GM12878 (cell line): ENCODE measurements around the gene RAP1GAP. TPM values are rescaled to one million over a fixed set of nuclear protein-coding genes. Genes with fewer than 3 reads are reported as not detected.

Experiments
- ATAC-seq: fragments of 200-7000 bp; cut with Tn5 transposase; 3 replicates; pipeline ENCODE4 v1.9.1; 2020; ENCODE audit warnings: mild to moderate bottlenecking, moderate library complexity
- BruUV-seq: library from RNA; stranded (reverse); fragments of 400-500 nt; replicated peaks from 2 replicates; lab custom pipeline; 2021; lab: Mats Ljungman, UMichigan
- CTCF ChIA-PET: fragments of 300-600 bp; sonication (Branson Sonifier 250); formaldehyde crosslinking; extraction: SDS; loops from one replicate; lab custom pipeline; 2021; ENCODE audit warnings: inconsistent platforms; lab: Yijun Ruan, JAX
- POLR2A ChIA-PET: fragments of 350-600 bp; formaldehyde crosslinking; extraction: SDS; loops from one replicate; lab custom pipeline; 2021; ENCODE audit warnings: inconsistent platforms; lab: Charles Lee
- RAD21 ChIA-PET: fragments of 300-600 bp; sonication (Branson Sonifier 250); formaldehyde crosslinking; loops from one replicate; lab custom pipeline; 2023; ENCODE audit warnings: antibody characterized with exemption; ENCODE audit not compliant: unreplicated experiment; lab: Charles Lee
- SMC1A ChIA-PET: fragments of 300-600 bp; sonication (Branson Sonifier 250); formaldehyde crosslinking; loops from one replicate; lab custom pipeline; 2023; ENCODE audit not compliant: unreplicated experiment, uncharacterized antibody; lab: Charles Lee
- DNase-seq: peaks from one replicate; pipeline ENCODE4 v3.0.0-alpha.2; 2011; ENCODE audit warnings: low read depth, low spot score
- FAIRE-seq: peaks from 3 replicates; lab custom pipeline; 2011; peaks lifted over from hg19 to GRCh38; lab: Jason Lieb, UNC
- H2AFZ ChIP-seq: 2 replicates; pipeline ENCODE4 v1.6.0; 2011; ENCODE audit warnings: low read depth, low read length, control low read depth; ENCODE audit not compliant: control insufficient read depth
- H3K27ac ChIP-seq: 2 replicates; pipeline ENCODE4 v1.5.1; 2011; ENCODE audit warnings: control low read depth; ENCODE audit not compliant: control insufficient read depth, insufficient read depth
- H3K27me3 ChIP-seq, 2 experiments: replicated peaks in 1 of 2; 2 replicates each; pipeline versions ENCODE4 v1.6.0 to v1.6.1; 2011; ENCODE audit warnings: low read length in 1 of 2; ENCODE audit not compliant: control insufficient read depth in 2 of 2, insufficient read depth in 2 of 2
- H3K36me3 ChIP-seq, 2 experiments: 2 replicates each; pipeline ENCODE4 v1.5.1; 2011; ENCODE audit warnings: low read length in 1 of 2; ENCODE audit not compliant: control insufficient read depth in 2 of 2, insufficient read depth in 2 of 2
- H3K4me1 ChIP-seq: 2 replicates; pipeline ENCODE4 v1.6.1; 2011; ENCODE audit warnings: mild to moderate bottlenecking, low read length, moderate library complexity, mixed read lengths; ENCODE audit not compliant: control insufficient read depth, insufficient read depth
- H3K4me2 ChIP-seq: 2 replicates; pipeline ENCODE4 v1.6.0; 2011; ENCODE audit warnings: control low read depth; ENCODE audit not compliant: control insufficient read depth, insufficient read depth
- H3K4me3 ChIP-seq: fragments of 200-600 bp; sonication (generic); 2 replicates; pipeline ENCODE4 v1.5.1; 2016
- H3K79me2 ChIP-seq: 2 replicates; pipeline ENCODE4 v1.6.0; 2011; ENCODE audit warnings: low read length; ENCODE audit not compliant: control insufficient read depth, insufficient read depth
- H3K9ac ChIP-seq: 2 replicates; pipeline ENCODE4 v1.8.0; 2011; ENCODE audit warnings: low read length, control low read depth, mixed read lengths; ENCODE audit not compliant: control insufficient read depth, insufficient read depth
- H3K9me3 ChIP-seq: replicated peaks from 3 replicates; pipeline ENCODE4 v1.5.1; 2011; ENCODE audit warnings: mild to moderate bottlenecking, low read length; ENCODE audit not compliant: control insufficient read depth, insufficient read depth
- H4K20me1 ChIP-seq: 2 replicates; pipeline ENCODE4 v1.6.0; 2011; ENCODE audit not compliant: control insufficient read depth, insufficient read depth
- BCL11A ChIP-seq: IDR thresholded peaks from 2 replicates; pipeline ENCODE4 v1.6.1; 2011; ENCODE audit warnings: low read depth, low read length
- CHD4 ChIP-seq: fragments of 200-600 bp; sonication (generic); IDR thresholded peaks from 2 replicates; pipeline ENCODE4 v1.6.1; 2016; ENCODE audit warnings: mild to moderate bottlenecking
- DPF2 ChIP-seq: fragments of 450-650 bp; IDR thresholded peaks from 2 replicates; pipeline ENCODE4 v1.6.1; 2017; ENCODE audit warnings: mild to moderate bottlenecking
- FOXM1 ChIP-seq: IDR thresholded peaks from 2 replicates; pipeline ENCODE4 v1.6.1; 2012; ENCODE audit warnings: low read depth, mild to moderate bottlenecking, inconsistent platforms, low read length, moderate library complexity
- MEF2A ChIP-seq: IDR thresholded peaks from 2 replicates; pipeline ENCODE4 v1.6.1; 2011; ENCODE audit warnings: low read depth, mild to moderate bottlenecking, low read length, moderate library complexity; ENCODE audit not compliant: insufficient read depth
- MTA3 ChIP-seq: IDR thresholded peaks from 2 replicates; pipeline ENCODE4 v1.6.1; 2012; ENCODE audit warnings: low read length, inconsistent platforms, borderline replicate concordance
- MXI1 ChIP-seq: fragments of 150-350 bp; IDR thresholded peaks from 2 replicates; pipeline ENCODE4 v1.6.1; 2011; ENCODE audit warnings: low read depth, mild to moderate bottlenecking, inconsistent platforms, low read length, improper control_type of control experiment
- MYB ChIP-seq: fragments of 150-350 bp; IDR thresholded peaks from 2 replicates; pipeline ENCODE4 v1.6.1; 2014; ENCODE audit warnings: mild to moderate bottlenecking, low read depth, low read length, borderline replicate concordance
- RAD21 ChIP-seq: IDR thresholded peaks from 2 replicates; pipeline ENCODE4 v1.6.1; 2011; ENCODE audit warnings: mild to moderate bottlenecking, low read depth, low read length, moderate library complexity; ENCODE audit not compliant: insufficient read depth
- RAD51 ChIP-seq: fragments of 450-650 bp; IDR thresholded peaks from 2 replicates; pipeline ENCODE4 v1.6.1; 2016; ENCODE audit warnings: moderate library complexity, mild to moderate bottlenecking, inconsistent platforms
- SIX5 ChIP-seq: IDR thresholded peaks from 2 replicates; pipeline ENCODE4 v1.6.1; 2011; ENCODE audit warnings: mild to moderate bottlenecking, low read depth, low read length, moderate library complexity; ENCODE audit not compliant: severe bottlenecking
- SMAD5 ChIP-seq: IDR thresholded peaks from 2 replicates; pipeline ENCODE4 v1.6.1; 2016; ENCODE audit warnings: antibody characterized with exemption, low read depth
- TAF1 ChIP-seq: IDR thresholded peaks from 2 replicates; pipeline ENCODE4 v1.6.1; 2011; ENCODE audit warnings: mild to moderate bottlenecking, low read depth, low read length, borderline replicate concordance
- YY1 ChIP-seq: IDR thresholded peaks from 2 replicates; pipeline ENCODE4 v1.6.1; 2011; ENCODE audit warnings: low read depth, mild to moderate bottlenecking, low read length
- WGBS: methylation state at CpG from one replicate; pipeline ENCODE4 v1.1.6; 2016; ENCODE audit warnings: low lambda C conversion rate; ENCODE audit not compliant: insufficient replicate concordance, insufficient coverage; ENCODE audit errors: missing lambda C conversion rate; 5-methylcytosine and 5-hydroxymethylcytosine counted together
- in situ Hi-C: fragments of 300-500 bp; cut with MboI; formaldehyde crosslinking; loops from 9 replicates; pipeline ENCODE4 v1.14.3; 2018; ENCODE audit warnings: mixed read lengths
- intact Hi-C: fragments of 100-400 bp; cut with micrococcal nuclease; formaldehyde crosslinking; loops from one replicate; pipeline ENCODE4 v1.14.2; 2022; ENCODE audit not compliant: unreplicated experiment
- polyA plus RNA-seq, 11 experiments: library from polyadenylated mRNA; depleted of rRNA in 4 of 11; unstranded in 6 of 11; stranded (reverse) in 5 of 11; fragments of >200 nt; fragmentation: Nextera tagmentation in 4 of 11; fragmentation: Illumina TruSeq in 1 of 11; extraction: Ambion mirVana in 4 of 11; extraction: Trizol in 1 of 11; gene quantifications; 1 replicate in 1 of 11; 2 replicates in 10 of 11; pipeline versions ENCODE4 v1.2.1 to v1.2.3, GENCODE V29; 2011 to 2016; ENCODE audit warnings: inconsistent platforms in 2 of 11, missing spikeins in 2 of 11, low read depth in 1 of 11
- total RNA-seq, 4 experiments: library from RNA; depleted of rRNA in 3 of 4; stranded (reverse); fragments of >200 nt in 3 of 4; fragmentation: Illumina TruSeq in 1 of 4; extraction: Trizol in 1 of 4; gene quantifications; 2 replicates each; pipeline versions ENCODE4 v1.2.1 to v1.2.3, GENCODE V29; 2013 to 2021
- TF ChIP-seq, protein P1 (sequence below): IDR thresholded peaks from 2 replicates; pipeline ENCODE4 v1.6.1; 2011; ENCODE audit warnings: mild to moderate bottlenecking, low read depth, low read length, moderate library complexity; ENCODE audit not compliant: insufficient replicate concordance
- TF ChIP-seq, protein P2 (sequence below): IDR thresholded peaks from 2 replicates; pipeline ENCODE4 v1.6.1; 2012; ENCODE audit warnings: low read length, inconsistent platforms
- TF ChIP-seq, protein P3 (sequence below): IDR thresholded peaks from 2 replicates; pipeline ENCODE4 v1.6.1; 2012; ENCODE audit warnings: low read depth, low read length, improper control_type of control experiment
- TF ChIP-seq, protein P4 (sequence below): fragments of 450-650 bp; IDR thresholded peaks from 2 replicates; pipeline ENCODE4 v1.6.1; 2016; ENCODE audit warnings: mild to moderate bottlenecking
- TF ChIP-seq, protein P5 (sequence below): fragments of 450-650 bp; IDR thresholded peaks from 2 replicates; pipeline ENCODE4 v1.6.1; 2016; ENCODE audit warnings: mild to moderate bottlenecking

RAP1GAP gene
- total and polyA plus RNA-seq, 10 of the 15 experiments (the other 5 are each of a cell fraction or from before 2014, with no cell fraction given): 0.04 to 0.96 (median 0.09) TPM; not detected in 3

DNA sequence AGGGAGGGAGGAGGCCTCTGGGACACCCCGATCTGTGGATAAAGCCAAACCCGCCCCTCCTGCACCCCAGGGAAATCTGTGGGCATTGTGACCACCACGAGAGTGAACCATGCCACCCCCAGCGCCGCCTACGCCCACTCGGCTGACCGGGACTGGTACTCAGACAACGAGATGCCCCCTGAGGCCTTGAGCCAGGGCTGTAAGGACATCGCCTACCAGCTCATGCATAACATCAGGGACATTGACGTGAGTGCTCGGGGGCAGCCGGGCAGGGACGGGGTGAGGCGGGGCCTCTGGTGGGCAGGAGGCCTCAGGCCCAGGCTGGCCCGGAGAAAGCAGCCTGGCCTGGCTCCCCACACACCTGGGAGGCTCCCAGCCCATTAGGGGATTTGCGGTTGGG lies 105.2 kb downstream of the RAP1GAP start (continued):
- TF ChIP-seq RAD21 (no peak), FOXM1 (no peak), MYB (no peak)
- TF ChIP-seq, protein P1, sequence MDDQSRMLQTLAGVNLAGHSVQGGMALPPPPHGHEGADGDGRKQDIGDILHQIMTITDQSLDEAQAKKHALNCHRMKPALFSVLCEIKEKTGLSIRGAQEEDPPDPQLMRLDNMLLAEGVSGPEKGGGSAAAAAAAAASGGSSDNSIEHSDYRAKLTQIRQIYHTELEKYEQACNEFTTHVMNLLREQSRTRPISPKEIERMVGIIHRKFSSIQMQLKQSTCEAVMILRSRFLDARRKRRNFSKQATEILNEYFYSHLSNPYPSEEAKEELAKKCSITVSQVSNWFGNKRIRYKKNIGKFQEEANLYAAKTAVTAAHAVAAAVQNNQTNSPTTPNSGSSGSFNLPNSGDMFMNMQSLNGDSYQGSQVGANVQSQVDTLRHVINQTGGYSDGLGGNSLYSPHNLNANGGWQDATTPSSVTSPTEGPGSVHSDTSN: no peak

DNA sequence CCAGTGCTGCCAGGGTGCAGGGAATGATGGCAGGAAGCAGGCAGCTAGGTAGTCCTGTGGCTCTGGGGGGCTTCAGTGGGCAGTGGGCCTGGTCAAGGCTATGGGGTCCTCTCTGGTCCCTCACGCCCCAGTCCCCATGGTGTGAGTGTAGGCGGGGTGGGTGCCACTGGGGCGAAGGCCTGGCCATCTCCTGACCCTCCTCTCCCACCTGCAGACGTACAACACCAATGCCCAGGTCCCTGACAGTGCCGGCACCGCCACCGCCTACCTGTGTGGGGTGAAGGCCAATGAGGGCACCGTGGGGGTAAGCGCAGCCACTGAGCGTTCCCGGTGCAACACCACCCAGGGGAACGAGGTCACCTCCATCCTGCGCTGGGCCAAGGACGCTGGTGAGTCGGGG lies 106.3 kb downstream of the RAP1GAP start:
- FAIRE-seq (no peak), ATAC-seq (no peak), DNase-seq (no peak)
- no peaks in the 10 kb centered on the region; a peak in 1 of 4 replicates for H3K27me3 ChIP-seq
- H3K27ac ChIP-seq: no peak overlapping the region
- no peaks in the 10 kb centered on the region for H3K79me2 ChIP-seq
- H3K36me3 ChIP-seq: no peaks in the 10 kb centered on the region
- no peaks in the 10 kb centered on the region for H4K20me1 ChIP-seq
- ChIA-PET CTCF (no interaction called here), RAD21 (no interaction called here), POLR2A (no interaction called here), SMC1A (no interaction called here)
- H2AFZ ChIP-seq: no peak overlapping the region
- 54% methylated on average over 13 of the region's 15 CpGs for WGBS
- no TSS peak for BruUV-seq
- no peak overlapping the region for H3K9ac ChIP-seq
- H3K4me1 ChIP-seq: no peaks in the 10 kb centered on the region
- intact Hi-C loops (no loop called here), in situ Hi-C loops (no loop called here)
- no peak overlapping the region for H3K4me2 ChIP-seq
- H3K9me3 ChIP-seq: no peaks in the 10 kb centered on the region
- H3K4me3 ChIP-seq: no peak overlapping the region
- no peak for TF ChIP-seq MXI1
- TF ChIP-seq FOXM1: no peak
- no peak for TF ChIP-seq RAD51
- TF ChIP-seq, protein P2, sequence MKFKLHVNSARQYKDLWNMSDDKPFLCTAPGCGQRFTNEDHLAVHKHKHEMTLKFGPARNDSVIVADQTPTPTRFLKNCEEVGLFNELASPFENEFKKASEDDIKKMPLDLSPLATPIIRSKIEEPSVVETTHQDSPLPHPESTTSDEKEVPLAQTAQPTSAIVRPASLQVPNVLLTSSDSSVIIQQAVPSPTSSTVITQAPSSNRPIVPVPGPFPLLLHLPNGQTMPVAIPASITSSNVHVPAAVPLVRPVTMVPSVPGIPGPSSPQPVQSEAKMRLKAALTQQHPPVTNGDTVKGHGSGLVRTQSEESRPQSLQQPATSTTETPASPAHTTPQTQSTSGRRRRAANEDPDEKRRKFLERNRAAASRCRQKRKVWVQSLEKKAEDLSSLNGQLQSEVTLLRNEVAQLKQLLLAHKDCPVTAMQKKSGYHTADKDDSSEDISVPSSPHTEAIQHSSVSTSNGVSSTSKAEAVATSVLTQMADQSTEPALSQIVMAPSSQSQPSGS: no peak
- no peak for TF ChIP-seq YY1
- TF ChIP-seq MEF2A: no peak
- TF ChIP-seq, protein P3, sequence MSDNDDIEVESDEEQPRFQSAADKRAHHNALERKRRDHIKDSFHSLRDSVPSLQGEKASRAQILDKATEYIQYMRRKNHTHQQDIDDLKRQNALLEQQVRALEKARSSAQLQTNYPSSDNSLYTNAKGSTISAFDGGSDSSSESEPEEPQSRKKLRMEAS: no peak
- TF ChIP-seq, protein P4, sequence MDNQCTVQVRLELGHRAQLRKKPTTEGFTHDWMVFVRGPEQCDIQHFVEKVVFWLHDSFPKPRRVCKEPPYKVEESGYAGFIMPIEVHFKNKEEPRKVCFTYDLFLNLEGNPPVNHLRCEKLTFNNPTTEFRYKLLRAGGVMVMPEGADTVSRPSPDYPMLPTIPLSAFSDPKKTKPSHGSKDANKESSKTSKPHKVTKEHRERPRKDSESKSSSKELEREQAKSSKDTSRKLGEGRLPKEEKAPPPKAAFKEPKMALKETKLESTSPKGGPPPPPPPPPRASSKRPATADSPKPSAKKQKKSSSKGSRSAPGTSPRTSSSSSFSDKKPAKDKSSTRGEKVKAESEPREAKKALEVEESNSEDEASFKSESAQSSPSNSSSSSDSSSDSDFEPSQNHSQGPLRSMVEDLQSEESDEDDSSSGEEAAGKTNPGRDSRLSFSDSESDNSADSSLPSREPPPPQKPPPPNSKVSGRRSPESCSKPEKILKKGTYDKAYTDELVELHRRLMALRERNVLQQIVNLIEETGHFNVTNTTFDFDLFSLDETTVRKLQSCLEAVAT: no peak
- no peak for TF ChIP-seq MTA3
- TF ChIP-seq SIX5: no peak
- TF ChIP-seq BCL11A: no peak
- TF ChIP-seq, protein P5, sequence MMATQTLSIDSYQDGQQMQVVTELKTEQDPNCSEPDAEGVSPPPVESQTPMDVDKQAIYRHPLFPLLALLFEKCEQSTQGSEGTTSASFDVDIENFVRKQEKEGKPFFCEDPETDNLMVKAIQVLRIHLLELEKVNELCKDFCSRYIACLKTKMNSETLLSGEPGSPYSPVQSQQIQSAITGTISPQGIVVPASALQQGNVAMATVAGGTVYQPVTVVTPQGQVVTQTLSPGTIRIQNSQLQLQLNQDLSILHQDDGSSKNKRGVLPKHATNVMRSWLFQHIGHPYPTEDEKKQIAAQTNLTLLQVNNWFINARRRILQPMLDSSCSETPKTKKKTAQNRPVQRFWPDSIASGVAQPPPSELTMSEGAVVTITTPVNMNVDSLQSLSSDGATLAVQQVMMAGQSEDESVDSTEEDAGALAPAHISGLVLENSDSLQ: no peak
- TF ChIP-seq TAF1: no peak
- no peak for TF ChIP-seq SMAD5
- TF ChIP-seq DPF2: no peak
- TF ChIP-seq CHD4: no peak
